ACC112 (cell line): ENCODE measurements around the gene TEAD1.

Experiments
- H2AFZ ChIP-seq: fragments of 200-600 bp; sonication (generic); one replicate; pipeline ENCODE4 v1.6.0; 2017; ENCODE audit warnings: antibody characterized with exemption, low read length; ENCODE audit not compliant: unreplicated experiment
- H3K27ac ChIP-seq: fragments of 200-600 bp; sonication (generic); 2 replicates; pipeline ENCODE4 v1.5.1; 2014; ENCODE audit warnings: low read depth, mild to moderate bottlenecking, antibody characterized with exemption, low read length, moderate library complexity
- H3K27me3 ChIP-seq: fragments of 200-600 bp; sonication (generic); 2 replicates; pipeline ENCODE4 v1.6.1; 2014; ENCODE audit warnings: mild to moderate bottlenecking, antibody characterized with exemption, low read length, moderate library complexity, mixed read lengths; ENCODE audit not compliant: insufficient read depth
- H3K36me3 ChIP-seq: fragments of 200-600 bp; sonication (generic); 2 replicates; pipeline ENCODE4 v1.6.1; 2016; ENCODE audit warnings: mild to moderate bottlenecking, antibody characterized with exemption, low read length, moderate library complexity, mixed read lengths; ENCODE audit not compliant: insufficient read depth
- H3K4me1 ChIP-seq: fragments of 200-600 bp; sonication (generic); one replicate; pipeline ENCODE4 v1.6.1; 2016; ENCODE audit warnings: low read length, mixed read lengths; ENCODE audit not compliant: insufficient read depth, unreplicated experiment, control insufficient read depth
- H3K4me3 ChIP-seq: fragments of 200-600 bp; sonication (generic); 2 replicates; pipeline ENCODE4 v1.5.1; 2014; ENCODE audit warnings: mild to moderate bottlenecking, low read depth, low read length
- H3K79me2 ChIP-seq: fragments of 200-600 bp; sonication (generic); one replicate; pipeline ENCODE4 v1.6.0; 2016; ENCODE audit warnings: low read length; ENCODE audit not compliant: control insufficient read depth, unreplicated experiment, insufficient read depth

Gene TEAD1

DNA sequence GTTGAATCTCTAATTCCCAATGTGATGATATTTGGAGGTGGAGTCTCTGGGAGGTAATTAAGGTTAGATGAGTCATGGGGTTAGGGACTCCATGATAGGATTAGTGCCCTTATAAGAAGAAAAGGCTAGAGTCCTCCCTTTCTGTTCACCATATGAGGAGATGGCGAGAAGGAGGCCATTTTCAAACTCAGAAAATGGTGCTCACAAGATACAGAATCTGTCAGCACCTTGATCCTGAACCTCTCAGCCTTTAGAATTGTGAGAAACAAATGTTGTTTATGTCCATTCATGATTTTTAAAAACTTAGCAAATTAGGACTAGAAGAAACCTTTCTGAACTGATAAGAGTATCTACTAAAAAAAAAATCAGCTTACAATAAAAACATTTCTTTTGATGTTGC lies 277.2 kb downstream of the TEAD1 start:
- H3K36me3 ChIP-seq, result 0 out of 2 replicates have a peak, but pooled peaks cover under 1% of the 10 kb centered on the region
- H3K27ac ChIP-seq, result no peak overlapping the region
- H3K27me3 ChIP-seq, result no peaks in the 10 kb centered on the region
- H2AFZ ChIP-seq, result no peak overlapping the region
- no peak overlapping the region for H3K4me3 ChIP-seq
- H3K79me2 ChIP-seq, result no peaks in the 10 kb centered on the region
- H3K4me1 ChIP-seq, result no peaks in the 10 kb centered on the region

DNA sequence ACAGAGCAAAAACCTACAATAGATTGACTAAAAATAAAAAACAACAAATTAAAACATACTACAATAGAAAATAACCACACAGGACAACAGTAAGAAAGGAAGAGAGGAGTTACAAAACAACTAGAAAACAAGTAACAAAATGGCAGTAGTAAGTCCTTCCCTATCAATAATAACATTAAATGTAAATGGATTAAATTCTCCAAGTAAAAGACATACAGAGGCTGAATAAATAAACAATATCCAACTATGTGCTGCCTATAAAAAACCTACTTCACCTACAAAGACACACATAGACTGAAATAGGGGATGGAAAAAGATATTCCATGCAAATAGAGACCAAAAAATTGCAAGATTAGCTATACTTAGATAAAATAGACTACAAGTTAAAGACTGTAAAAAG lies 277.9 kb downstream of the TEAD1 start:
- H3K4me1 ChIP-seq, result no peaks in the 10 kb centered on the region
- no peak overlapping the region for H3K4me3 ChIP-seq
- no peak overlapping the region for H3K27ac ChIP-seq
- H3K36me3 ChIP-seq, result no peaks in the 10 kb centered on the region
- H2AFZ ChIP-seq, result no peak overlapping the region
- no peaks in the 10 kb centered on the region for H3K27me3 ChIP-seq
- H3K79me2 ChIP-seq, result no peaks in the 10 kb centered on the region

DNA sequence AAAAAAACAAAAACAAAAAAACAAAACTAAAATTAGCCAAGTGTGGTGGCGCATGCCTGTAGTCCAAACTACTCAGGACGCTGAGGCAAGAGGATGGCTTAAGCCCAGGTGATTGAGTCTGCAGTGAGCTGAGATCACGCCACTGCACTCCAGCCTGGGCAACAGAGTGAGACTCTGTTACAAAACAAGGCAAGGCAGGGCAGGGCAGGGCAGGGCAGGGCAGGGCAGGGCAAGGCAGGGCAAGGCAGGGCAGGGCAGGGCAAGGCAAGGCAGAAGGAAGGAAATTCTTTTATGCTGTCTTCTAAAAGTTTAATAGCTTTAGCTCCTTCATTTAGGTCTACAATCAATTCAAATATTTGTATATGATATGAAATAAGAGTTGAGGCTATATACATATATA lies 284.8 kb downstream of the TEAD1 start:
- no peak overlapping the region for H2AFZ ChIP-seq

DNA sequence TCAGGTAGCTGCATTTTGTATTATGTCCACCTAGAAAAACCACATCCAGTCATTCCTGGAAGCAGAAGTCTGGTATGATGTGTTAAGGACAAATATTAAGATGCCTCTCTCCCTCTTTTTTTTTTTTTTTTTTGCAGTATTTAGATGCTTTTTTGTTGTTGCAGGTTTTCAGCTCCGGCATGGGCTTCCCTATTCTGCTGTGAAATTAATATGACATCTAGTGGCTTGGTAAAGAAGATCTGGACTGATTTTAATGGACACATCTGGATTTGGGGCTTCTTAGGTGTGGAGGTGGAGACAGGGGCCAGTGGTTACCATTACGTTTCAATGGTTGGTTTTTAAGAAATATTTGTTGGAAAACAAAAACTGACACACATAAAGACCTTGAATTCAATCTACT lies 287.4 kb downstream of the TEAD1 start:
- no peak overlapping the region for H3K27ac ChIP-seq
- peaks cover 1% of the 10 kb centered on the region; the same call in 1 of the 2 replicates for H3K27me3 ChIP-seq
- H3K36me3 ChIP-seq, result no peaks in the 10 kb centered on the region
- H3K79me2 ChIP-seq, result no peaks in the 10 kb centered on the region
- no peaks in the 10 kb centered on the region for H3K4me1 ChIP-seq
- H2AFZ ChIP-seq, result no peak overlapping the region
- no peak overlapping the region for H3K4me3 ChIP-seq

More for the DNA sequence above, 284.8 kb downstream of the TEAD1 start:
- no peak overlapping the region for H3K27ac ChIP-seq
- no peaks in the 10 kb centered on the region for H3K4me1 ChIP-seq
- no peaks in the 10 kb centered on the region for H3K27me3 ChIP-seq
- H3K79me2 ChIP-seq, result no peaks in the 10 kb centered on the region
- H3K4me3 ChIP-seq, result no peak overlapping the region
- no peaks in the 10 kb centered on the region for H3K36me3 ChIP-seq

DNA sequence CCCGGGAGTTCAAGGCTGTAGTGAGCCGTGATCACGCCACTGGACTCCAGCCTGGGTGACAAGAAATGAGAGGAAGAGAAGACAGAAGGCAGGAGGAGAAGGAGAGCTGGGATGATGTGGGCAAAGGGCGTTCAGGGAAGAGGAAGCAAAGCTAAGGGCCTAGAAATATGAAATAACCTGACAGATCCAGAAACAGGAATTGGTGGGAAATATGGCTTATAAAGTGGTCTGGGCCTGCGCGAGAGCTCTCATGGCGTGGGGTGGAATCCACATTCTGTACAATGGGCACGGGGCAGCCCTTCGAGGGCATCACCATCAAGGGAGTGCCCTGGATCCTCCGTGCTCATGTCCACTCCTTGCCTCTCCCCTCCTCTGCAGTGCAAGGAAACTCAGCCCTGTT lies 288.1 kb downstream of the TEAD1 start:
- no peaks in the 10 kb centered on the region for H3K79me2 ChIP-seq
- H3K36me3 ChIP-seq, result no peaks in the 10 kb centered on the region
- H3K4me3 ChIP-seq, result no peak overlapping the region
- no peak overlapping the region for H3K27ac ChIP-seq
- no peak overlapping the region for H2AFZ ChIP-seq
- H3K27me3 ChIP-seq, result peaks cover 8% of the 10 kb centered on the region; the same call in 1 of the 2 replicates
- no peaks in the 10 kb centered on the region for H3K4me1 ChIP-seq

DNA sequence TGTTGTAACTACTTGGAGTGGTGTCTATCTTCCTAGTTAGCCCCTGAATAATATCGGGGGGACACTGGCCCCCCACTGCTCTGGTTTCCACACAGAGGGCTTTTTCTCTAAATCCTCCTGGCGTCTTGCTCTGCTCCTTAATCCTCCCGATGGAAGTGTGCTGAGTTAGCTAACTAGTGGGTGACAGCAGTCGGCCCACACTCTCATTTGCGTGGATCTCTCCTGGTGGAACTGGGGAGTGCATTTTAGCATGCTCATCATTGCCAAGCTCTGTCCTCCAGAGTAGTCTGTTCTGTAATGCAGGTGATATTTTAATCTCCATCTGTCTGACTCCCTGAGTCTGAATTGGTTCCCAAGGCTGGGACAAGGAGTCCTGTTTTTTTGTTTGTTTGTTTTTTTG lies 288.8 kb downstream of the TEAD1 start:
- Histone ChIP-seq H2AFZ (no peak overlapping the region), H3K27me3 (peaks cover 9% of the 10 kb centered on the region; the same call in 1 of the 2 replicates), H3K4me3 (no peak overlapping the region), H3K4me1 (no peaks in the 10 kb centered on the region), H3K27ac (no peak overlapping the region), H3K79me2 (no peaks in the 10 kb centered on the region), H3K36me3 (no peaks in the 10 kb centered on the region)

DNA sequence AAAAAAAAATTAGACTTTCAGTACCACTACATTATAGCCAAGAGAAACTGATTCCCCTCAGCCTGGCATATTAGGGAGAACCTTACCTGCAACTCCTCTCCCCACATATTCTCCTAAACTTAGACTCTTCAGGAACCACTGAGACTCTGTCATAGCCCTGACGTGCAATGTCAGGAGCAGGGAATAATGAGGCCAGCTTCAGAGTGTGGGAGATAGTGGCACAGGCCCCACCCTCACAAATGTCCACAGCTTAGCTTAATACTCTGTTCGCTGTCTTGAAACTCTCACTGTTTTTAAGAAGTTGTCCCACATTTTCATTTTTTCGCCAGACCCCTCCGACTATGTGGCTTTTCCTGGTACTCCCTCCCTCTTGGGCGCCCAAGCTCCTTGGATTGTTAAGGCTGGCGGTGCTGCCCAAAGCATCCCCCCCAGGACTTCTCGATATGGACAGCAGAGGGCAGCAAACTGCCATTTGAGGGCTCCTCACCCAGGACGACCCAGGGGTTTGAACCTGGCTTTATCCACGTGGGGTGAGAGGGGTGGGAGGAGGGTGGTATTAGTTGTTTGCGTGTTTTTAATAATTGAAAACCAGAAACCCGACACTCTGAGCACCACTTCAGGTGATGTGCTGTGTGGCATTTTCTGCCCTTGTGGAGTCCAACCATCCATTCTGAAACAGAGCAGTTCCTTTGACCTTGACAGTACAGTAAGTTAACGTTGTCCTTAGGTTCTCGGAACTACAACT lies 289.7 kb downstream of the TEAD1 start:
- H3K27me3 ChIP-seq, result peaks cover 9% of the 10 kb centered on the region; the same call in 1 of the 2 replicates
- H3K79me2 ChIP-seq, result no peaks in the 10 kb centered on the region
- H2AFZ ChIP-seq, result no peak overlapping the region
- H3K27ac ChIP-seq, result no peak overlapping the region
- no peak overlapping the region for H3K4me3 ChIP-seq
- no peaks in the 10 kb centered on the region for H3K36me3 ChIP-seq
- no peaks in the 10 kb centered on the region for H3K4me1 ChIP-seq

DNA sequence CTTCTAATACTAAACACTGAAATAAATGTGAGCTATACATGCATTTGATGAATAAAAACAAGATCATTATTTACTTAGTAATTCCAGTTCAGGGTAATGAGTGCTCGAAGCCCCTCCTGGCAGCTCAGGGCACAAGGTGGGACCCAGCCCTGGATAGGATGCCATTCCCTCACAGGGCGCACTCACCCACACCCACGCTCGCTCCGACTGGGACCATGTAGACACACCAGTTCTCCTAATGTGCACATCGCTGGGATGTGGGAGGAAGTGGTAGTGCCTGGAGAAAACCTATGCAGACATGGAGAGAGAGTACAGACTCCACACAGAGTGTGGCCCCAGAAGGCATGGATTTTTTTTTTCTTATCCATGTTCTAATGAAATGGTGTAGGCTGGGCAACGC lies 290.4 kb downstream of the TEAD1 start:
- no peak overlapping the region for H3K4me3 ChIP-seq
- peaks cover 9% of the 10 kb centered on the region; the same call in 1 of the 2 replicates for H3K27me3 ChIP-seq
- no peak overlapping the region for H2AFZ ChIP-seq
- H3K4me1 ChIP-seq, result no peaks in the 10 kb centered on the region
- no peak overlapping the region for H3K27ac ChIP-seq
- H3K36me3 ChIP-seq, result no peaks in the 10 kb centered on the region
- no peaks in the 10 kb centered on the region for H3K79me2 ChIP-seq

DNA sequence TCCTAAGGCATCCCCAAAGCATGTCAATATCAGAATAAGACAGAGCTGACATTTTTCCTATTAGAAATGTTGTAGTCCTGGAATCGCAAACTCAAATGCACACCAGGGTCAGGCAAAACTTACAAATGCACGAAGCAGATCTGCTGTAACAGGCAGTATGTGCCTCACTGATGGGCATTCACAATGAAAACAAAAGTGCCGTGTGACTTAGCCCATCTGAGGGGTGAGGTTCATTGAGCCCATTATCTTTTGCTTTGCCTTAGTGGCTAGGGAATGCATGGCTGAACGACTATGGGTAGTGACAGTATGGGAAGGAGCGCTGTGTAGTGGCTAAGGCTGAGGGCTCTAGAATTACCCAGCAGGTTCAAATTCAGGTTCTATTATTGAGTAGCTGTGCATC lies 291.8 kb downstream of the TEAD1 start:
- Histone ChIP-seq H3K4me1 (no peaks in the 10 kb centered on the region), H3K27me3 (peaks cover 16% of the 10 kb centered on the region; the same call in 1 of the 2 replicates), H2AFZ (no peak overlapping the region), H3K27ac (no peak overlapping the region), H3K4me3 (no peak overlapping the region), H3K79me2 (no peaks in the 10 kb centered on the region), H3K36me3 (no peaks in the 10 kb centered on the region)

DNA sequence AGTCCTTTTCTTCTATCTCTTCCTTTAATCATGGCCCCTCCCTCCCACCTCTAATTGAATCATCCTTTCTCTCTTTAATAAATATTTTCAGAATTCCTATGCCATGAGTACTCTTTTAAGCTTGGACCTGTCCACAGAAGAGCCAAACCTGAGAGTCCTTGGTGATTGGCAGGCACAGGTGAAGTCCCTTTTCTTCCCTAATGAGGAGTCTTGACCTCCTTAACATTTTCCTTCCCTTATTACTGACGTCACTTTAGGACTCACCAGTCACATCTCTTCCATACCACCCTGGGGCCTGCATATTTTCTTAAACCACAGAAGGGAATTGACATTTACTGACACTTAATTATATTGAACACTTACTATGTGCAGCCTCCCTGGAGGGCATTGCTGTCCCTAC lies 293.9 kb downstream of the TEAD1 start:
- Histone ChIP-seq H3K27ac (no peak overlapping the region), H2AFZ (no peak overlapping the region), H3K4me1 (no peaks in the 10 kb centered on the region), H3K4me3 (no peak overlapping the region), H3K27me3 (peaks cover 29% of the 10 kb centered on the region; the same call in 1 of the 2 replicates), H3K79me2 (no peaks in the 10 kb centered on the region), H3K36me3 (no peaks in the 10 kb centered on the region)

DNA sequence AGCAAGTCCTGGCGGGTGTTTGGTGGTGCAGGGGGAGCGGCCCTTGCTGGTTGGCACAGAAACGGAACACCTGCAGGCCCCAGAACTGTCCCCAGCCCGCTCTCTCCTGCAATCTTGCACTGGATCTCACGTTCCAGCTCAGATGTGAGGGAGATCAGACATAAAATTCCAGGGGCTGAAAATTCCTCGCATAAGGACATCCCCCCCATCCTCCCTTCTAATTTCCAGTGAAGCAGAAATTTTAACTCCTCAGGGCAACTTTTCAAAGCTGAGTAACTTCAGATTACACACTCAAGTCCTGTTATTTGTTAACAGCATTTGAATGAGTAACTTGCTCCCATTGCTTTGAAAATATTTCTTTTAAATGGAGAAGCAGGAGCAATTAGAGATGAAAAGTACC lies 294.6 kb downstream of the TEAD1 start:
- Histone ChIP-seq H3K4me1 (no peaks in the 10 kb centered on the region), H3K27me3 (peaks cover 33% of the 10 kb centered on the region), H3K36me3 (no peaks in the 10 kb centered on the region), H3K79me2 (no peaks in the 10 kb centered on the region), H2AFZ (no peak overlapping the region), H3K4me3 (no peak overlapping the region), H3K27ac (no peak overlapping the region)
